HepG2 (cell line): ENCODE results near the gene LRRC3C. TPM values are rescaled to one million over a fixed set of nuclear protein-coding genes. Genes with fewer than 3 reads are reported as not detected.

Experiments used
- ATAC-seq: fragments of 200-7000 bp; cut with Tn5 transposase; 3 replicates; pipeline ENCODE4 v1.9.1; 2020; ENCODE audit warnings: mild to moderate bottlenecking, moderate library complexity
- BruUV-seq: library from RNA; stranded (reverse); fragments of 400-500 nt; replicated peaks from 2 replicates; lab custom pipeline; 2021; lab: Mats Ljungman, UMichigan
- CTCF ChIA-PET: fragments of 300-600 bp; formaldehyde crosslinking; extraction: SDS; loops from one replicate; lab custom pipeline; 2021; ENCODE audit warnings: low total read pairs, inconsistent platforms, low intra/inter-chr PET ratio; lab: Yijun Ruan, JAX
- POLR2A ChIA-PET: fragments of 350-600 bp; sonication (Branson Sonifier 250); formaldehyde crosslinking; loops from one replicate; lab custom pipeline; 2020; ENCODE audit warnings: antibody characterized with exemption, inconsistent platforms; lab: Yijun Ruan, JAX
- DNase-seq: peaks from one replicate; pipeline ENCODE4 v3.0.0-alpha.2; 2015; ENCODE audit warnings: low spot score
- FAIRE-seq: peaks from 3 replicates; lab custom pipeline; 2011; peaks lifted over from hg19 to GRCh38; lab: Jason Lieb, UNC
- H2AFZ ChIP-seq: one replicate; pipeline ENCODE4 v1.6.1; 2011; ENCODE audit warnings: low read length, inconsistent platforms
- H3K27ac ChIP-seq: fragments of 300-600 bp; 3 replicates; pipeline ENCODE4 v1.8.0; 2011; ENCODE audit warnings: mixed run types, mild to moderate bottlenecking, mixed read lengths, low read length, inconsistent platforms; ENCODE audit not compliant: insufficient read depth; ENCODE audit errors: extremely low read length
- H3K27me3 ChIP-seq, 2 experiments: fragments of 200-600 bp in 1 of 2; 2 replicates in 1 of 2; 3 replicates in 1 of 2; pipeline versions ENCODE4 v1.6.0 to v1.8.0; 2011; ENCODE audit warnings: low read length in 2 of 2, mild to moderate bottlenecking in 2 of 2, moderate library complexity in 2 of 2, inconsistent platforms in 1 of 2; ENCODE audit not compliant: insufficient read depth in 2 of 2, control insufficient read depth in 1 of 2
- H3K36me3 ChIP-seq, 2 experiments: fragments of 200-600 bp in 1 of 2; replicated peaks in 1 of 2; 2 replicates in 1 of 2; 3 replicates in 1 of 2; pipeline versions ENCODE4 v1.5.1 to v1.8.0; 2011; ENCODE audit warnings: low read length in 2 of 2, inconsistent platforms in 1 of 2; ENCODE audit not compliant: insufficient read depth in 2 of 2, control insufficient read depth in 1 of 2
- H3K4me1 ChIP-seq: 2 replicates; pipeline ENCODE4 v1.5.1; 2012; ENCODE audit warnings: low read length, inconsistent platforms; ENCODE audit not compliant: insufficient read depth
- H3K4me2 ChIP-seq: 2 replicates; pipeline ENCODE4 v1.6.0; 2011; ENCODE audit warnings: low read depth, low read length, inconsistent platforms
- H3K4me3 ChIP-seq, 3 experiments: fragments of 200-600 bp in 1 of 3; sonication (generic), shearing (Covaris generic) in 1 of 3; replicated peaks in 1 of 3; 2 replicates each; pipeline ENCODE4 v1.5.1; 2011 to 2016; ENCODE audit warnings: low read length in 3 of 3, inconsistent platforms in 2 of 3, low read depth in 2 of 3, mild to moderate bottlenecking in 2 of 3, control low read depth in 1 of 3, mixed read lengths in 1 of 3; ENCODE audit not compliant: insufficient read depth in 1 of 3
- H3K79me2 ChIP-seq: one replicate; pipeline ENCODE4 v1.6.1; 2011; ENCODE audit warnings: low read length, inconsistent platforms; ENCODE audit not compliant: insufficient read depth
- H3K9ac ChIP-seq: 2 replicates; pipeline ENCODE4 v1.6.0; 2011; ENCODE audit warnings: mild to moderate bottlenecking, low read depth, low read length, inconsistent platforms; ENCODE audit not compliant: insufficient read depth
- H3K9me3 ChIP-seq: 2 replicates; pipeline ENCODE4 v1.5.1; 2012; ENCODE audit warnings: mild to moderate bottlenecking, low read length
- H4K20me1 ChIP-seq: 2 replicates; pipeline ENCODE4 v1.6.0; 2011; ENCODE audit warnings: inconsistent platforms, mild to moderate bottlenecking, low read length, moderate library complexity; ENCODE audit not compliant: insufficient read depth
- ETV5 ChIP-seq: IDR thresholded peaks from 2 replicates; pipeline ENCODE4 v1.6.1; 2018; ENCODE audit warnings: missing biosample characterization, missing genetic modification reagents, inconsistent platforms, borderline replicate concordance
- FOXP1 ChIP-seq, 2 experiments: fragments of 450-650 bp in 1 of 2; IDR thresholded peaks; 2 replicates each; pipeline ENCODE4 v1.6.1; 2017 to 2018; ENCODE audit warnings: antibody characterized with exemption in 1 of 2
- HDAC1 ChIP-seq: sonication (generic); formaldehyde crosslinking; IDR thresholded peaks from 2 replicates; pipeline ENCODE4 v1.5.1; 2020; ENCODE audit warnings: mild to moderate bottlenecking, missing genetic modification reagents
- HNF4A ChIP-seq: sonication (generic); formaldehyde crosslinking; IDR thresholded peaks from 2 replicates; pipeline ENCODE4 v1.4.0; 2020; ENCODE audit warnings: missing genetic modification reagents
- PITX1 ChIP-seq: sonication (generic); formaldehyde crosslinking; IDR thresholded peaks from 2 replicates; pipeline ENCODE4 v1.5.1; 2020; ENCODE audit warnings: mild to moderate bottlenecking, missing genetic modification reagents
- TBP ChIP-seq: sonication (generic); formaldehyde crosslinking; IDR thresholded peaks from 2 replicates; pipeline ENCODE4 v1.5.0; 2020; ENCODE audit warnings: missing genetic modification reagents
- ZNF12 ChIP-seq: sonication (generic); formaldehyde crosslinking; IDR thresholded peaks from 2 replicates; pipeline ENCODE4 v1.5.0; 2020; ENCODE audit warnings: missing genetic modification reagents
- ZNF879 ChIP-seq: sonication (generic); formaldehyde crosslinking; IDR thresholded peaks from 2 replicates; pipeline ENCODE4 v1.8.1; 2023; ENCODE audit warnings: missing genetic modification reagents
- WGBS: methylation state at CpG from one replicate; pipeline ENCODE4 v1.1.6; 2017; ENCODE audit warnings: low lambda C conversion rate; 5-methylcytosine and 5-hydroxymethylcytosine counted together
- in situ Hi-C: cut with HindIII; loops from 2 replicates; pipeline ENCODE4 v1.10.0; 2017; ENCODE audit warnings: low pct_unique_long_range_greater_than_20kb; ENCODE audit not compliant: extremely low pct_ligation_motif_present
- intact Hi-C: fragments of 100-400 bp; cut with micrococcal nuclease; formaldehyde crosslinking; loops from one replicate; pipeline ENCODE4 v1.10.0; 2022; ENCODE audit not compliant: unreplicated experiment
- polyA plus RNA-seq, 8 experiments: library from polyadenylated mRNA; depleted of rRNA in 3 of 8; stranded (reverse) in 7 of 8; unstranded in 1 of 8; fragments of >200 nt; fragmentation: Illumina TruSeq in 4 of 8; extraction: Trizol in 4 of 8; gene quantifications; 2 replicates each; pipeline versions ENCODE4 v1.2.1 to v1.2.3, GENCODE V29; 2011 to 2016; ENCODE audit warnings: low read depth in 4 of 8, missing spikeins in 1 of 8, mixed read lengths in 1 of 8; ENCODE audit not compliant: insufficient read depth in 1 of 8
- total RNA-seq, 5 experiments: library from RNA; depleted of rRNA; stranded (reverse); fragments of >200 nt; fragmentation: Illumina TruSeq; extraction: Trizol; gene quantifications; 2 replicates each; pipeline ENCODE4 v1.2.3, GENCODE V29; 2016; ENCODE audit warnings: low read depth in 1 of 5
- TF ChIP-seq, protein P1 (sequence below): sonication (generic); formaldehyde crosslinking; IDR thresholded peaks from 2 replicates; pipeline ENCODE4 v1.5.1; 2020; ENCODE audit warnings: missing genetic modification reagents, mild to moderate bottlenecking, borderline replicate concordance
- TF ChIP-seq, protein P2 (sequence below): sonication (generic); formaldehyde crosslinking; IDR thresholded peaks from 2 replicates; pipeline ENCODE4 v1.5.0; 2020; ENCODE audit warnings: missing genetic modification reagents
- TF ChIP-seq, protein P3 (sequence below): sonication (generic); formaldehyde crosslinking; IDR thresholded peaks from 2 replicates; pipeline ENCODE4 v1.8.0; 2023; ENCODE audit warnings: mild to moderate bottlenecking, missing genetic modification reagents

LRRC3C gene
- total and polyA plus RNA-seq, 2 of the 13 experiments (the other 11 are each of a cell fraction or from before 2014, with no cell fraction given) = 0.17 TPM; not detected in 1

DNA sequence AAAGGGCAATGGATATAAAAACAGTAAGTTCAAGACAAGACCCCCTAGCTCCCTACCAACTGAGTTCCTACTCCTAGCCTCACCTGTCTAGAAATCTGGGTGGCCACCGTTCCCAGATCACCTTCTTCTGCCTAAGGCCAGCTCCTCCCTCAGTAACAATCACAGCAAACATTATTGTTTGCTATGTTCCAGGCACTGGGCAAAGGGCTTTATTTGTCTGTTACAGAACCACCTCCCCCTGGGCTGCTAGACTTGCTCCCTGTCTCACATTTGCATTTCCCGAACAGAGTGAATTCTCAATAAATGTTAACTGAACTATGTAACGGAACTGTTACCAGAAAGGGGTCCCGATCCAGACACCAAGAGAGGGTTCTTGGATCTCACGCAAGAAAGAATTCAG is 6.8 kb downstream of the LRRC3C start:
- 4% methylated on average over 5 of the region's 5 CpGs for WGBS
- TF ChIP-seq TBP (CRISPR knock-in tag) (no peak), HDAC1 (CRISPR knock-in tag) (no peak), PITX1 (CRISPR knock-in tag) (peak; percentile 58; the same call in 1 of the 2 replicates), FOXP1 (IDR thresholded peaks at IDR 0.05) (no peak), FOXP1 (CRISPR knock-in tag; IDR thresholded peaks at IDR 0.05) (0 out of 2 replicates have a peak, but pooled peaks have one; percentile 31), HNF4A (CRISPR knock-in tag) (peak; percentile 18; the same call in 1 of the 2 replicates), ZNF879 (no peak), ZNF12 (CRISPR knock-in tag) (no peak), ETV5 (CRISPR knock-in tag) (peak; percentile 23; the same call in 1 of the 2 replicates)
- TF ChIP-seq, protein P1, sequence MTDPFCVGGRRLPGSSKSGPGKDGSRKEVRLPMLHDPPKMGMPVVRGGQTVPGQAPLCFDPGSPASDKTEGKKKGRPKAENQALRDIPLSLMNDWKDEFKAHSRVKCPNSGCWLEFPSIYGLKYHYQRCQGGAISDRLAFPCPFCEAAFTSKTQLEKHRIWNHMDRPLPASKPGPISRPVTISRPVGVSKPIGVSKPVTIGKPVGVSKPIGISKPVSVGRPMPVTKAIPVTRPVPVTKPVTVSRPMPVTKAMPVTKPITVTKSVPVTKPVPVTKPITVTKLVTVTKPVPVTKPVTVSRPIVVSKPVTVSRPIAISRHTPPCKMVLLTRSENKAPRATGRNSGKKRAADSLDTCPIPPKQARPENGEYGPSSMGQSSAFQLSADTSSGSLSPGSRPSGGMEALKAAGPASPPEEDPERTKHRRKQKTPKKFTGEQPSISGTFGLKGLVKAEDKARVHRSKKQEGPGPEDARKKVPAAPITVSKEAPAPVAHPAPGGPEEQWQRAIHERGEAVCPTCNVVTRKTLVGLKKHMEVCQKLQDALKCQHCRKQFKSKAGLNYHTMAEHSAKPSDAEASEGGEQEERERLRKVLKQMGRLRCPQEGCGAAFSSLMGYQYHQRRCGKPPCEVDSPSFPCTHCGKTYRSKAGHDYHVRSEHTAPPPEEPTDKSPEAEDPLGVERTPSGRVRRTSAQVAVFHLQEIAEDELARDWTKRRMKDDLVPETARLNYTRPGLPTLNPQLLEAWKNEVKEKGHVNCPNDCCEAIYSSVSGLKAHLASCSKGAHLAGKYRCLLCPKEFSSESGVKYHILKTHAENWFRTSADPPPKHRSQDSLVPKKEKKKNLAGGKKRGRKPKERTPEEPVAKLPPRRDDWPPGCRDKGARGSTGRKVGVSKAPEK (CRISPR knock-in tag) = no peak
- TF ChIP-seq, protein P2, sequence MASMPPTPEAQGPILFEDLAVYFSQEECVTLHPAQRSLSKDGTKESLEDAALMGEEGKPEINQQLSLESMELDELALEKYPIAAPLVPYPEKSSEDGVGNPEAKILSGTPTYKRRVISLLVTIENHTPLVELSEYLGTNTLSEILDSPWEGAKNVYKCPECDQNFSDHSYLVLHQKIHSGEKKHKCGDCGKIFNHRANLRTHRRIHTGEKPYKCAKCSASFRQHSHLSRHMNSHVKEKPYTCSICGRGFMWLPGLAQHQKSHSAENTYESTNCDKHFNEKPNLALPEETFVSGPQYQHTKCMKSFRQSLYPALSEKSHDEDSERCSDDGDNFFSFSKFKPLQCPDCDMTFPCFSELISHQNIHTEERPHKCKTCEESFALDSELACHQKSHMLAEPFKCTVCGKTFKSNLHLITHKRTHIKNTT (CRISPR knock-in tag) = no peak
- TF ChIP-seq, protein P3, sequence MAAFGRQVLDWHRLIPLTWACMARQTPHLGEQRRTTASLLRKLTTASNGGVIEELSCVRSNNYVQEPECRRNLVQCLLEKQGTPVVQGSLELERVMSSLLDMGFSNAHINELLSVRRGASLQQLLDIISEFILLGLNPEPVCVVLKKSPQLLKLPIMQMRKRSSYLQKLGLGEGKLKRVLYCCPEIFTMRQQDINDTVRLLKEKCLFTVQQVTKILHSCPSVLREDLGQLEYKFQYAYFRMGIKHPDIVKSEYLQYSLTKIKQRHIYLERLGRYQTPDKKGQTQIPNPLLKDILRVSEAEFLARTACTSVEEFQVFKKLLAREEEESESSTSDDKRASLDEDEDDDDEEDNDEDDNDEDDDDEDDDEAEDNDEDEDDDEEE (CRISPR knock-in tag) = no peak

More for the DNA sequence above, 6.8 kb downstream of the LRRC3C start:
- H3K4me1 ChIP-seq = peaks cover 70% of the 10 kb centered on the region
- peak; percentile 79 for ATAC-seq
- H2AFZ ChIP-seq = no peak overlapping the region
- H3K36me3 ChIP-seq = no peaks in the 10 kb centered on the region
- POLR2A ChIA-PET = interaction anchor here (2.6 kb wide), 1 partner anchor 10 kb away, joined by 7 read pairs; no protein-coding TSS in a partner anchor
- no peaks in the 10 kb centered on the region for H3K9me3 ChIP-seq
- BruUV-seq = no TSS peak
- no peak overlapping the region; a peak in 1 of 6 replicates for H3K4me3 ChIP-seq
- peak; percentile 87 for FAIRE-seq
- no peak overlapping the region for H3K27ac ChIP-seq
- H3K9ac ChIP-seq = peak overlapping the region; percentile 14; the same call in 1 of the 2 replicates
- intact Hi-C loops = no loop called here
- in situ Hi-C loops = no loop called here
- peak overlapping the region; percentile 50 for H3K4me2 ChIP-seq
- H4K20me1 ChIP-seq = no peaks in the 10 kb centered on the region
- CTCF ChIA-PET = no interaction called here
- no peaks in the 10 kb centered on the region for H3K27me3 ChIP-seq
- H3K79me2 ChIP-seq = no peaks in the 10 kb centered on the region
- DNase-seq = peak; percentile 61
